SH-SY5Y (cell line): Measurements from ENCODE around the gene TRIM9.

Source experiments
- GATA2 ChIP-seq: IDR thresholded peaks from 2 replicates; pipeline ENCODE4 v1.6.1; 2011; ENCODE audit warnings: mild to moderate bottlenecking, low read depth, low read length
- GATA3 ChIP-seq: IDR thresholded peaks from 2 replicates; pipeline ENCODE4 v1.6.1; 2011; ENCODE audit warnings: low read depth, mild to moderate bottlenecking, low read length, moderate library complexity

DNA sequence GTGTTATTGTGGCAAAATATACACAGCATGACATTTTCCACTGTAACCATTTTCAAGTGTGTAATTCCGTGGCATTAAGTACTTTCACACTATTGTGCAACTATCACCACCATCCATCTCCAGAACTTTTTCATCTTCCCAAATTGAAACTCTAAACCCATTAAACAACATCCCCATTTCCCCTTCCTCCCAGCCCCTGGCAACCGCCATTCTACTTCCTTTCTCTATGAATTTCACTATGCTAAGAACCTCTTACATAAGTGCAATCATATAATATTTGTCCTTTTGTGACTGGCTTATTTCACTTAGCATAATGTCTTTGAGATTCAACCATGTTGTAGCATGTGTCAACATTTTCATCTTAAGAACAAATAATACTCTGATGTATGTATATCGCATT is 82.8 kb downstream of the TRIM9 start:
- TF ChIP-seq GATA3 (no peak), GATA2 (no peak)
